ENCODE results near the gene RAB3A.

RAB3A gene

GRCh38 chr19:18156268-18156667, 47.6 kb downstream of the RAB3A start:
- no peak for FAIRE-seq
- DNase-seq (ENCODE audit: extremely low spot score, insufficient read length, low read depth) = no peak

GRCh38 chr19:18155095-18156087, 48.5 kb downstream of the RAB3A start:
- no peak for DNase-seq (ENCODE audit: extremely low spot score, insufficient read length, low read depth)
- no peak for FAIRE-seq

- no peak for DNase-seq (ENCODE audit: extremely low spot score, insufficient read length, low read depth)
- no peak for FAIRE-seq
Observed at GRCh38 chr19:18153556-18154134, 50.2 kb downstream of the RAB3A start.

GRCh38 chr19:18152817-18153555, 50.9 kb downstream of the RAB3A start, which contains the start of gene PIK3R2:
TSS of gene PIK3R2 (plus strand) at chr19:18153163. CDS start at chr19:18155880, 2,717 bp downstream.
- FAIRE-seq (no peak), DNase-seq (ENCODE audit: extremely low spot score, insufficient read length, low read depth) (peak; percentile 96)

GRCh38 chr19:18152442-18152816, 51.4 kb downstream of the RAB3A start:
- DNase-seq (ENCODE audit: extremely low spot score, insufficient read length, low read depth) (peak; percentile 99), FAIRE-seq (peak; percentile 100)

GRCh38 chr19:18150776-18151624, 52.8 kb downstream of the RAB3A start:
- DNase-seq (ENCODE audit: extremely low spot score, insufficient read length, low read depth) (no peak), FAIRE-seq (no peak)

- DNase-seq (ENCODE audit: extremely low spot score, insufficient read length, low read depth) (no peak), FAIRE-seq (no peak)
Observed at GRCh38 chr19:18149596-18149975, 54.3 kb downstream of the RAB3A start.

GRCh38 chr19:18147396-18147795, 56.4 kb downstream of the RAB3A start:
- FAIRE-seq = no peak
- no peak for DNase-seq (ENCODE audit: extremely low spot score, insufficient read length, low read depth)
